Dedifferentiated amniotic fluid mesenchymal stem cell (primary cell): ENCODE data around the gene TTI1.

Source experiments
- DNase-seq: peaks from one replicate; pipeline ENCODE4 v3.0.0-alpha.2; 2016; ENCODE audit errors: extremely low spot score

The TTI1 gene

DNA sequence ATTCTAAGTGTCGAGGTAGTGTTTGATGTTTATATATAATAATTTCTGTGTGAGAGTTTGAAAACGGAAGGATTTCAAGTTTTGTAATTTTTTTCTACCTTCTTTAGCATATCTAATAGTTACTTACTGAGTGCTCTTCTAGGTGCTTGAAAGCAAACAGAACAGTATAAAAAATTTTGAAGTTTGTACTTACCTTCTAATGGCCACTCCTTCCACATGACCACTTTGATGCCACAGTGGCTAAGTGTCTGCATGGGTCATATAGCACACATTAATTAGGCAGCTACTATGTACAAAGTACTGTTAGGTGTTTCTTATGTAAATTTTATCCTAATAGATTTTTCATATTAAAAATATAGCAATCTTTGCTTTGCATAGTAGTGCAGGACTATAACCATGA, 21.4 kb upstream of the TTI1 start:
- no peak for DNase-seq

- no peak for DNase-seq
Measured at GRCh38 chr20:38052870-38053269, 19.6 kb upstream of the TTI1 start.

GRCh38 chr20:38050686-38051085, 17.4 kb upstream of the TTI1 start:
- DNase-seq, result no peak

DNA sequence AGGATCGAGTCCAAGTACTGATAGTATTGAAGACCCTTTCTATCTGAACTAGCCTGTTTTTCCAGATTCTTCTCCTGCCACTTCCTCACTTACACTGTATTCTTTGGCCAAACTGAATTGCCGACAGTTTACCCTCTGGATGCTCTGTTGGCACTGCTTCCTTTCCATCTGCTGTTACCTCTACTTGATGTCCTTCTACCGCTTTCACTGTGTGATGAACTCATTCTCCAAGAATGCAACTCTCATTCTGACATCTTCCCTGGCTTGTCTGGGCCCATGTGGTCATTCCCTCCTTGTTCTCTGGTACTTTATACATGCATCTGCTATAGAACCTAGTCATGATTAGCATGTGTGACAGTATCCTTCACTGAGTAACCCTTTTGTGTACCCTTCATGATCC, 16.5 kb upstream of the TTI1 start:
- DNase-seq, result no peak

DNA sequence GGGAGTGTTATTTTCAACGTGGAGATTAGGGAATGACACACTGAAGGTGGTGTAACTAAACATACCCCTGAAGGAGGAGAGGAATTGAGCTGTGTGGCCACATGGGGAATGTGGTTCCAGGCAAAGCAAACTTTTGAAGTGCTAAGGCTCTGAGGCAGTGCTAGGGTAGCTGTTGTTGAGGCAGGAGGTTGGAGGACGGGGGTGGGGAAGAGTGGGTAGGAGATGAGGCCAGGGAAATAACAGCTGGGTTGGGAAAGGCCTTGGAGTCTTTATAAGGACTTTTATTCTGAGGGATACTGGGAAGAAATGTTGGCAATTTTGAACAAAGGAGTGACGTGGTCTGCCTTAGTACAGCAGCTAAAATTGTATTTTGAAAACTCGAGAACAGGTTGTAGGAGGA, 13.3 kb upstream of the TTI1 start:
- DNase-seq, result no peak

DNA sequence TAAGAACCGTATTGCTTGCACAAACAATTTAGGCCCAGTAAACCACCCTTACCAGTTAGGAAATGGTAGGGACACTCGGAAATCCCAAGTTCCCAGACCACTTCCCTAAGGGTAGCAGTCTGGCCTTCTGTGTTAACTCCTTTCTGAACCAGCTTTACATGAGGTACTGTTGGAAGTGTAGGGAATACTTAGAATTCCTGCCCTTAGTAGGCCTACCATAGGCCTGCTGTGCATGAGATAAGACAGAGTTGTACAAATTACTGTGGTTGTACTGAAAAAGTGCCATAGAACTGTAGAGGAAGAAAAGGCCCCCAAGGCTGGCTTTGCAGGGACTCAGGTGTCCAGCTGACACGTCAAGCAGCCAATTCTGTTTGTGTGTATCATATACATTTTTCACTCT, 11.4 kb upstream of the TTI1 start:
- DNase-seq, result no peak

GRCh38 chr20:38043512-38044300, 10.4 kb upstream of the TTI1 start:
- DNase-seq, result peak; percentile 87

GRCh38 chr20:38040276-38040675, 7.0 kb upstream of the TTI1 start:
- no peak for DNase-seq

DNA sequence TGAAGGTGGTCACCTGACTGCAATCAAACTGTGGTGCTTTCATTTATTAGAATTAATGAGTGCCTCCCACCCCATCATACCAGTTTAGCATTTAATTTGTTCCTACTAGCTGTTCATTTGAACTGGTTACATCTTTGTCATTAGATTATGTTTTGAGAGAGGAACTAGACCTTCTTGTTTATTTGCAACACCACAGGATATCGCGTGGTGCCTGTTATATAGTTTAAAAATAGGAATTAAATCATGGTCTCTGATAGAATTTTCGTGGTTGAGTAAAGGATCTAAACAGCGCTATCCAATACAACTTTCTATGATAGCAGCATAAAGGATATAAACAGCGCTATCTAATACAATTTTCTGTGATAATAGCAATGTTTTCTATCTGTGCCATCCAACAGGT, 3.1 kb upstream of the TTI1 start:
- no peak for DNase-seq

GRCh38 chr20:38034961-38035360, 1.7 kb upstream of the TTI1 start:
- DNase-seq, result no peak

DNA sequence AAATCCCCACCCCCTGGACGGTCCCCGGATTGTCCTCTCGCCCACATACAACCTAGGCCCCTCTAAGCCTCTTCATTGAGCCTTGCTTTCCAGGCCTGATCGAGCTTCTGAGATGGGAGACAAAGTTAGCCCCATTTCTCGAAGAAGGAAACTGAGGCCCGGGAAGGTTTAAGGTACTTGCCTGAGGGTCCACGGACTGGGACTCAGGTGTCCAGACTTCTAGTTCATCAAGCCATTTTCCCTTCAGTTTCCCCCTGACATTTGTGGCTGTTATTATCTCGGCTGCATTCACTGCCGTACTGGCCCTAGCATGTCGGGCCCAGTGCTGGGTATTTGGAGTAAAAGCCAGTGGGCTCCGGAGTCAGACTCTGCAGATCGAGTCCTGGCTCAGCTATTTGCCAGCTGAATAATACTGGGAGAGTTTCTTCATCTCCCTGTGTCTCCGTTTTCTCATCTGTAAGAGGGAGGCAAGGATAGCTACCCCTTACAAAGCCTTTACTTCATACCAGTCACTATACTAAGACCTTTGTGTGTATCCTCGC, 923 bp upstream of the TTI1 start:
- DNase-seq, result no peak

- no peak for DNase-seq
Measured at GRCh38 chr20:38032585-38033329, 499 bp downstream of the TTI1 start.

DNA sequence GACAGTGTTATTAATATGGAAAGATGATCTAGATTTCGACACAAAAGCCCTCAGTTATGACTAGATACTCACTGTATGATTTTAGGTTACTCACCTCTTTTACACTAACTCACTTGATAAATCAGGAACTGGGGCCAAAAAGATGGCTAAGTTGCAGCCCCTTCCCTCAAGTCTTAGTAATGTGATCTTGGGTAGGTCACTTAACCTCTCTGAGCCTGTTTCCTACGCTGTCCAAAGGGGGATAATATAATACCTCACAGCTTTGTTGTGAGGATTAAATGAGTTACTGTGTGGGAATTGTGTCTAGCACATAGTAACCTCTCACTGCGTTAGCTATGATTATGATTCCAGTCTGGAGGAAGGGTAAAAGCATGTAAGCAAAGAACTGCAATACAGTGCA, 1.3 kb downstream of the TTI1 start:
- DNase-seq, result no peak

- no peak for DNase-seq
Measured at GRCh38 chr20:38029453-38029852, 3.8 kb downstream of the TTI1 start.

DNA sequence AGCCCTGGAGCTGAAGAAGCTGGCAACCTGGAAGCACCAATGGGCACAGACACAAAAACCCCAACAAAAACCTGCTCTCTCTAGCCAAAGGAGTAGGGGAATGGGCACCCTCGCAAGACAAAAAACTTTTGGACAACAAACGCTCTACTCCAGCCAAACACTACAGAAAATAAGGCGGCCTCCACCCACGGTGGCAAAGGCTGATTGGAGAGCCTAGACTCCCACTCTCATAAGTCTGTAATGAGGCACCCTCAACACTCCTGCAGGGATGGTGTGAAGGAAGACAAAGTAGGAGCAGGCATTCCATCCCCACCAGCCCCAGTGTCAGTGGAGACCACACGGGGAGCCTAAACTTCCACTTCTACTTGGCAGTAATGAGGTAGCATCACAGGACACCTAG, 8.8 kb downstream of the TTI1 start:
- no peak for DNase-seq

- peak; percentile 75 for DNase-seq
Measured at GRCh38 chr20:38023181-38024001, 9.9 kb downstream of the TTI1 start.

DNA sequence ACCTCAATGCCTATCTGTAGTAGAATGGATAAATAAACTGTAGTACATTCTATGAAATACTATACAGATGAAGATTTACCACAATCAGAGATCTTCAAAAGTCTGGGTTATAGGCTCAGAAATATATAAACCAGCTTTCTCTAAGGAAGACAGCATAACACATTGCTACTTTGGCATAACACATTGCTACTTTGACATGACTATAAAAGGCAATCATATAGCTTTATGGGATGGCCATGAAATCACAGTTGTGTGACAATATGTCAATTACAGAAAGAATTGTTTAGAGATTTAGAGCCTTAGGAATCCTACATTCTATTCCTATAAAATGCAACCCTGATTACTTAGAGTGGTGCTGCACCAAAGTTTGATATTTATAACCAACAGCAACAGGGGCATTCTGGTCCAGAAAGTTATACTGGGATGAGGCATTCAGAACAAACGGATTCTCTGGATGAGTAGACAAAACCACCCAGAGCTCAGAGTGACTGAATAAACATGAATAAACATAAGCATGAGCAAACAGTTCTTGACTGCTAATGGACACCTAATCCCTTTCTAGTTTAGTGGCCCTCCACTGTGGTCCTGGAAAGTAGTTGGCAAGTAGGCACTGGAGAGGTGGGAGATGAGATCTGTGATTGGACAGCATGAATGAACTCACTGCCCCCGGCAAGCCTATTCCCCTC, 12.0 kb downstream of the TTI1 start:
- no peak for DNase-seq

- no peak for DNase-seq
Measured at GRCh38 chr20:38018385-38018784, 14.9 kb downstream of the TTI1 start.

GRCh38 chr20:38017959-38018358, 15.3 kb downstream of the TTI1 start:
- no peak for DNase-seq

DNA sequence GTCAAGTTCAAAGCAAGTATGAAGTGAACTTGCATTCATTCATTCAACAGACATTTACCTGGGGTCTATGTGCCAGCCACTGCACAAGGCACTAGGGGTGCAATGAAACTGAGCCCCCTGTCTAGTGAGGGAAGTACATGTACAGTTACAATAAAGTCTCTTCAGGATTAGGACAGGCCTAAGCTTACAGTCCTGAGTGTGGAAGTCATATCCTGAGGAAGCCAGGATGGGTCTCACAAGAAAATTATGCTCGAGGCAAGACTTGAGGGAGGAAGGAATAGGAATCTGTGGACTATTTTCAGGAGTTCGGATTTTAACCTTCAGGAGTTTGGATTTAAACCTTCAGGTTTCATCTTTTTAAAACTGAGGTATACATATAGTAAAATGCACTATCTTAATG, 19.4 kb downstream of the TTI1 start:
- no peak for DNase-seq

DNA sequence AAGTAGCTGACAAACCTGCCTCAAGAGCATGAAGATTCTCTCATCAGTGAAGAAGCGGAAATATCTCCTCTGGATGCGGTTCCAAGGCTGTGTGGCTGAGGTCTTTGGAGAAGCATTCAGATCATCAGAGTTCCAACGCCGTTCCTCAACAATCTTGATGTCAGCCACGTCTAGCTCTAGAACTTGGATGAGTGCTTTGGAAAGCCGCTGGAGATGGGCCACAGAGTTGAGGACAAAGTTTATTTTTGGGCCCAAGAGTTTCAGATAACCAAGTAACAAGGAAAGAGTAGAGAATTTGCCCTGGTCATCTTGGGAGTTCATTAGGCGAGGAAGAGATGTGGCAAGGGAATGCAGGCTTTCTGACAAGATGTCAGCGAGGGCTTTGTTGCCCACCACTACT, 20.9 kb downstream of the TTI1 start:
- no peak for DNase-seq

- no peak for DNase-seq
Measured at GRCh38 chr20:38011696-38012095, 21.6 kb downstream of the TTI1 start.
